GM12878 (cell line): ENCODE data around the gene TPI1. TPM values are rescaled to one million over a fixed set of nuclear protein-coding genes. Genes with fewer than 3 reads are reported as not detected.
A peak's percentile ranks its signal among the peaks of the same experiment; 100 is the strongest.

Experiments used
- ATAC-seq: fragments of 200-7000 bp; cut with Tn5 transposase; 3 replicates; pipeline ENCODE4 v1.9.1; 2020; ENCODE audit warnings: mild to moderate bottlenecking, moderate library complexity
- BruUV-seq: library from RNA; stranded (reverse); fragments of 400-500 nt; replicated peaks from 2 replicates; lab custom pipeline; 2021; lab: Mats Ljungman, UMichigan
- CTCF ChIA-PET: fragments of 300-600 bp; sonication (Branson Sonifier 250); formaldehyde crosslinking; extraction: SDS; loops from one replicate; lab custom pipeline; 2021; ENCODE audit warnings: inconsistent platforms; lab: Yijun Ruan, JAX
- POLR2A ChIA-PET: fragments of 350-600 bp; formaldehyde crosslinking; extraction: SDS; loops from one replicate; lab custom pipeline; 2021; ENCODE audit warnings: inconsistent platforms; lab: Charles Lee
- RAD21 ChIA-PET: fragments of 300-600 bp; sonication (Branson Sonifier 250); formaldehyde crosslinking; loops from one replicate; lab custom pipeline; 2023; ENCODE audit warnings: antibody characterized with exemption; ENCODE audit not compliant: unreplicated experiment; lab: Charles Lee
- SMC1A ChIA-PET: fragments of 300-600 bp; sonication (Branson Sonifier 250); formaldehyde crosslinking; loops from one replicate; lab custom pipeline; 2023; ENCODE audit not compliant: unreplicated experiment, uncharacterized antibody; lab: Charles Lee
- DNase-seq: peaks from one replicate; pipeline ENCODE4 v3.0.0-alpha.2; 2011; ENCODE audit warnings: low read depth, low spot score
- FAIRE-seq: peaks from 3 replicates; lab custom pipeline; 2011; peaks lifted over from hg19 to GRCh38; lab: Jason Lieb, UNC
- H2AFZ ChIP-seq: 2 replicates; pipeline ENCODE4 v1.6.0; 2011; ENCODE audit warnings: low read depth, low read length, control low read depth; ENCODE audit not compliant: control insufficient read depth
- H3K27ac ChIP-seq: 2 replicates; pipeline ENCODE4 v1.5.1; 2011; ENCODE audit warnings: control low read depth; ENCODE audit not compliant: control insufficient read depth, insufficient read depth
- H3K27me3 ChIP-seq, 2 experiments: replicated peaks in 1 of 2; 2 replicates each; pipeline versions ENCODE4 v1.6.0 to v1.6.1; 2011; ENCODE audit warnings: low read length in 1 of 2; ENCODE audit not compliant: control insufficient read depth in 2 of 2, insufficient read depth in 2 of 2
- H3K36me3 ChIP-seq, 2 experiments: 2 replicates each; pipeline ENCODE4 v1.5.1; 2011; ENCODE audit warnings: low read length in 1 of 2; ENCODE audit not compliant: control insufficient read depth in 2 of 2, insufficient read depth in 2 of 2
- H3K4me1 ChIP-seq: 2 replicates; pipeline ENCODE4 v1.6.1; 2011; ENCODE audit warnings: mild to moderate bottlenecking, low read length, moderate library complexity, mixed read lengths; ENCODE audit not compliant: control insufficient read depth, insufficient read depth
- H3K4me2 ChIP-seq: 2 replicates; pipeline ENCODE4 v1.6.0; 2011; ENCODE audit warnings: control low read depth; ENCODE audit not compliant: control insufficient read depth, insufficient read depth
- H3K4me3 ChIP-seq: fragments of 200-600 bp; sonication (generic); 2 replicates; pipeline ENCODE4 v1.5.1; 2016
- H3K79me2 ChIP-seq: 2 replicates; pipeline ENCODE4 v1.6.0; 2011; ENCODE audit warnings: low read length; ENCODE audit not compliant: control insufficient read depth, insufficient read depth
- H3K9ac ChIP-seq: 2 replicates; pipeline ENCODE4 v1.8.0; 2011; ENCODE audit warnings: low read length, control low read depth, mixed read lengths; ENCODE audit not compliant: control insufficient read depth, insufficient read depth
- H3K9me3 ChIP-seq: replicated peaks from 3 replicates; pipeline ENCODE4 v1.5.1; 2011; ENCODE audit warnings: mild to moderate bottlenecking, low read length; ENCODE audit not compliant: control insufficient read depth, insufficient read depth
- H4K20me1 ChIP-seq: 2 replicates; pipeline ENCODE4 v1.6.0; 2011; ENCODE audit not compliant: control insufficient read depth, insufficient read depth
- BCLAF1 ChIP-seq: fragments of 450-650 bp; IDR thresholded peaks from 2 replicates; pipeline ENCODE4 v1.6.1; 2017; ENCODE audit warnings: antibody characterized with exemption, mild to moderate bottlenecking, moderate library complexity
- DPF2 ChIP-seq: fragments of 450-650 bp; IDR thresholded peaks from 2 replicates; pipeline ENCODE4 v1.6.1; 2017; ENCODE audit warnings: mild to moderate bottlenecking
- GABPA ChIP-seq: IDR thresholded peaks from 2 replicates; pipeline ENCODE4 v1.6.1; 2014; ENCODE audit warnings: antibody characterized with exemption, low read depth, mild to moderate bottlenecking, inconsistent platforms
- HDAC2 ChIP-seq: fragments of 200-600 bp; sonication (generic); IDR thresholded peaks from 2 replicates; pipeline ENCODE4 v1.6.1; 2017
- HSF1 ChIP-seq: fragments of 150-350 bp; IDR thresholded peaks from 2 replicates; pipeline ENCODE4 v1.6.1; 2014; ENCODE audit warnings: mild to moderate bottlenecking, low read depth, low read length
- MLLT1 ChIP-seq: fragments of 450-650 bp; IDR thresholded peaks from 2 replicates; pipeline ENCODE4 v1.6.1; 2016; ENCODE audit warnings: mild to moderate bottlenecking
- PAX5 ChIP-seq: IDR thresholded peaks from 2 replicates; pipeline ENCODE4 v1.6.1; 2011; ENCODE audit warnings: low read depth, low read length, borderline replicate concordance
- RB1 ChIP-seq: fragments of 450-650 bp; formaldehyde crosslinking; IDR thresholded peaks from 2 replicates; pipeline ENCODE4 v1.6.1; 2017; ENCODE audit warnings: mild to moderate bottlenecking, borderline replicate concordance
- SPI1 ChIP-seq: IDR thresholded peaks from 2 replicates; pipeline ENCODE4 v1.6.1; 2011; ENCODE audit warnings: low read depth, mild to moderate bottlenecking, low read length, moderate library complexity, borderline replicate concordance; ENCODE audit not compliant: insufficient read depth
- TARDBP ChIP-seq: IDR thresholded peaks from 2 replicates; pipeline ENCODE4 v1.6.1; 2016; ENCODE audit warnings: borderline replicate concordance
- USF1 ChIP-seq: IDR thresholded peaks from 2 replicates; pipeline ENCODE4 v1.6.1; 2011; ENCODE audit warnings: borderline replicate concordance, low read depth, mild to moderate bottlenecking, moderate library complexity, mixed read lengths, low read length; ENCODE audit not compliant: insufficient read depth; ENCODE audit errors: extremely low read length
- YY1 ChIP-seq: IDR thresholded peaks from 2 replicates; pipeline ENCODE4 v1.6.1; 2011; ENCODE audit warnings: low read depth, mild to moderate bottlenecking, low read length
- WGBS: methylation state at CpG from one replicate; pipeline ENCODE4 v1.1.6; 2016; ENCODE audit warnings: low lambda C conversion rate; ENCODE audit not compliant: insufficient replicate concordance, insufficient coverage; ENCODE audit errors: missing lambda C conversion rate; 5-methylcytosine and 5-hydroxymethylcytosine counted together
- in situ Hi-C: fragments of 300-500 bp; cut with MboI; formaldehyde crosslinking; loops from 9 replicates; pipeline ENCODE4 v1.14.3; 2018; ENCODE audit warnings: mixed read lengths
- intact Hi-C: fragments of 100-400 bp; cut with micrococcal nuclease; formaldehyde crosslinking; loops from one replicate; pipeline ENCODE4 v1.14.2; 2022; ENCODE audit not compliant: unreplicated experiment
- polyA plus RNA-seq, 11 experiments: library from polyadenylated mRNA; depleted of rRNA in 4 of 11; unstranded in 6 of 11; stranded (reverse) in 5 of 11; fragments of >200 nt; fragmentation: Nextera tagmentation in 4 of 11; fragmentation: Illumina TruSeq in 1 of 11; extraction: Ambion mirVana in 4 of 11; extraction: Trizol in 1 of 11; gene quantifications; 1 replicate in 1 of 11; 2 replicates in 10 of 11; pipeline versions ENCODE4 v1.2.1 to v1.2.3, GENCODE V29; 2011 to 2016; ENCODE audit warnings: inconsistent platforms in 2 of 11, missing spikeins in 2 of 11, low read depth in 1 of 11
- total RNA-seq, 4 experiments: library from RNA; depleted of rRNA in 3 of 4; stranded (reverse); fragments of >200 nt in 3 of 4; fragmentation: Illumina TruSeq in 1 of 4; extraction: Trizol in 1 of 4; gene quantifications; 2 replicates each; pipeline versions ENCODE4 v1.2.1 to v1.2.3, GENCODE V29; 2013 to 2021

The TPI1 gene
- total and polyA plus RNA-seq, 10 of the 15 experiments (the other 5 are each of a cell fraction or from before 2014, with no cell fraction given), result 916 to 7,349 (median 1,677) TPM

- Histone ChIP-seq H4K20me1 (no peaks in the 10 kb centered on the region), H3K9ac (peak overlapping the region; percentile 83), H3K27me3 (no peaks in the 10 kb centered on the region), H3K27ac (peak overlapping the region; percentile 59), H3K36me3 (peaks cover 2 to 6% of the 10 kb centered on the region in 2 experiments; a peak in 2 of 4 replicates), H3K4me3 (peak overlapping the region; percentile 100), H3K4me1 (peaks cover 11% of the 10 kb centered on the region), H3K9me3 (no peaks in the 10 kb centered on the region), H3K79me2 (peaks cover 23% of the 10 kb centered on the region), H3K4me2 (peak overlapping the region; percentile 97), H2AFZ (peak overlapping the region; percentile 81)
- RAD21 ChIA-PET, result interaction anchor here (0.7 kb wide), 1 partner anchor 24 kb away, joined by 3 read pairs; no protein-coding TSS in a partner anchor
- intact Hi-C loops, result no loop called here
- FAIRE-seq (no peak), DNase-seq (no peak), ATAC-seq (peak; percentile 65)
- BruUV-seq, result TSS peak; percentile 61
- WGBS, result 2% methylated on average over 27 of the region's 29 CpGs
- in situ Hi-C loops, result no loop called here
- POLR2A ChIA-PET, result interaction anchor here (0.6 to 3.0 kb wide), 13 partner anchors 8 to 169 kb away, joined by 3 to 14 read pairs (median 3); partner anchors contain the start of genes C12orf57, CDCA3, RNU7-1 and SPSB2
- SMC1A ChIA-PET, result interaction anchor here (1.3 to 3.1 kb wide), 2 partner anchors 23 to 30 kb away, joined by 5 to 16 read pairs; partner anchors contain the start of gene C12orf57
- CTCF ChIA-PET, result interaction anchor here (1.5 to 4.6 kb wide), 3 partner anchors 9 to 46 kb away, joined by 4 to 20 read pairs (median 18); partner anchors contain the start of gene SPSB2
- TF ChIP-seq HSF1 (no peak), SPI1 (no peak), GABPA (no peak), TARDBP (no peak), DPF2 (no peak), MLLT1 (no peak), PAX5 (no peak), YY1 (peak; percentile 78), USF1 (no peak), RB1 (no peak; the same call in 1 of the 2 replicates), HDAC2 (no peak), BCLAF1 (no peak)
Observed at GRCh38 chr12:6914947-6915788, 47.8 kb downstream of the TPI1 start.
